ENCODE measurements around the gene DROSHA.
"Not testable (repeated sequence)": the region's sequence is repeated elsewhere in the genome, so short reads cannot be mapped to it uniquely, and the experiment has no call there.

DROSHA gene

GRCh38 chr5:31531888-31532547 is at the start of gene DROSHA, which contains the start of gene C5orf22:
TSS of gene DROSHA (minus strand) at chr5:31532093. CDS start at chr5:31529059, 3,034 bp downstream.
TSS of gene C5orf22 (plus strand) at chr5:31532301. CDS start at chr5:31532393, 92 bp downstream.
- DNase-seq (ENCODE audit: low read depth in 2 of 2), result peak; percentile 84 to 85

- no peak for DNase-seq (ENCODE audit: low read depth in 2 of 2)
Observed at GRCh38 chr5:31579558-31579957, 47.7 kb upstream of the DROSHA start.

- DNase-seq (ENCODE audit: low read depth in 2 of 2), result no peak
Observed at GRCh38 chr5:31577438-31577837, 45.5 kb upstream of the DROSHA start.

- no peak for DNase-seq (ENCODE audit: low read depth in 2 of 2)
Observed at GRCh38 chr5:31574772-31575171, 42.9 kb upstream of the DROSHA start.

- DNase-seq (ENCODE audit: low read depth in 2 of 2), result no peak
Observed at GRCh38 chr5:31573494-31574142, 41.7 kb upstream of the DROSHA start.

GRCh38 chr5:31569068-31569467 is 37.2 kb upstream of the DROSHA start:
- no peak for DNase-seq (ENCODE audit: low read depth in 2 of 2)

GRCh38 chr5:31568302-31568835 is 36.5 kb upstream of the DROSHA start:
- no peak for DNase-seq (ENCODE audit: low read depth in 2 of 2)

- not testable (repeated sequence) for DNase-seq (ENCODE audit: low read depth in 2 of 2)
Observed at GRCh38 chr5:31566362-31566761, 34.5 kb upstream of the DROSHA start.

- no peak for DNase-seq (ENCODE audit: low read depth in 2 of 2)
Observed at GRCh38 chr5:31563216-31563615, 31.3 kb upstream of the DROSHA start.

GRCh38 chr5:31561946-31562345 is 30.1 kb upstream of the DROSHA start:
- no peak for DNase-seq (ENCODE audit: low read depth in 2 of 2)

GRCh38 chr5:31559942-31560341 is 28.0 kb upstream of the DROSHA start:
- no peak for DNase-seq (ENCODE audit: low read depth in 2 of 2)

- no peak for DNase-seq (ENCODE audit: low read depth in 2 of 2)
Observed at GRCh38 chr5:31556461-31556860, 24.6 kb upstream of the DROSHA start.

GRCh38 chr5:31554552-31554951 is 22.7 kb upstream of the DROSHA start:
- no peak for DNase-seq (ENCODE audit: low read depth in 2 of 2)

GRCh38 chr5:31553863-31554262 is 22.0 kb upstream of the DROSHA start:
- DNase-seq (ENCODE audit: low read depth in 2 of 2), result no peak

- DNase-seq (ENCODE audit: low read depth in 2 of 2), result no peak
Observed at GRCh38 chr5:31551878-31552277, 20.0 kb upstream of the DROSHA start.

GRCh38 chr5:31549114-31549513 is 17.2 kb upstream of the DROSHA start:
- not testable (repeated sequence) for DNase-seq (ENCODE audit: low read depth in 2 of 2)

GRCh38 chr5:31537851-31538250 is 6.0 kb upstream of the DROSHA start:
- DNase-seq (ENCODE audit: low read depth in 2 of 2), result no peak

- no peak for DNase-seq (ENCODE audit: low read depth in 2 of 2)
Observed at GRCh38 chr5:31537349-31537748, 5.5 kb upstream of the DROSHA start.

GRCh38 chr5:31536873-31537272 is 5.0 kb upstream of the DROSHA start:
- DNase-seq (ENCODE audit: low read depth in 2 of 2), result no peak

- no peak for DNase-seq (ENCODE audit: low read depth in 2 of 2)
Observed at GRCh38 chr5:31534527-31535046, 2.7 kb upstream of the DROSHA start.

- no peak for DNase-seq (ENCODE audit: low read depth in 2 of 2)
Observed at GRCh38 chr5:31531543-31531887, 378 bp downstream of the DROSHA start.

GRCh38 chr5:31530541-31531265 is 1.2 kb downstream of the DROSHA start:
- no peak for DNase-seq (ENCODE audit: low read depth in 2 of 2)
